Measurements from ENCODE around the gene P2RY8. TPM values are rescaled to one million over a fixed set of nuclear protein-coding genes. Genes with fewer than 3 reads are reported as not detected.

The P2RY8 gene
- total and polyA plus RNA-seq, 10 of the 15 experiments (the other 5 are each of a cell fraction or from before 2014, with no cell fraction given): 2.0 to 64.4 (median 36.5) TPM

DNA sequence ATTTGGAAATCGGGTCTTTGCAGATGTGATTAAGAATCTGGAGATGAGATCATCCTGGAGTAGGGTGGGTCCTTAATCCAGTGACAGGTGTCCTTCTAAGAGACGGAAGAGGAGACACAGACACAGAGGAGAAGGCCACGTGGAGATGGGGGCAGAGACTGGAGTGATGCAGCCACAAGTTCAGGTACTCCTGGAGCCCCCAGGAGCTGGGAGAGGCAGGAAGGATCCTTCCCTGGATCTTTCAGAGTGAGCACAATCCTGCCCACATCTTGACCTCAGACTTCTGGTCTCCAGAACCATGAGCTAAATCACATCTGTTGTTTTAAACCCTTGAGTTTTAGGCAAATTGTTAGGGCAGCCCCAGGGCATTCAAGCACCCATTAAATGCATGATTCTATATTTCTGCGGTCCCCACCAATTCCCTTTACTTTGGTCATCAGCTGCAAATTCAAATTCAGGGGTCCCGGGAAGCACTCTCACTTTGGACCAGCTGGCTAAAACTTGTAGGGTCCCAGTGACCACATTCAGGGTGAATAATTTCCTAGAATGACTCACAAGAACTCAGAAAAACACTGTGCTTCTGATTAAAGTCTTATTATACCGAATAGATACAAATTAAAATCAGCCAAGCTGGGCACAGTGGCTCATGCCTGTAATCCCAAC lies 41.7 kb upstream of the P2RY8 start (continued):
- TF ChIP-seq JUND (IDR thresholded peaks at IDR 0.05; ENCODE audit: low read depth, low read length): no peak
- TF ChIP-seq, protein P1, sequence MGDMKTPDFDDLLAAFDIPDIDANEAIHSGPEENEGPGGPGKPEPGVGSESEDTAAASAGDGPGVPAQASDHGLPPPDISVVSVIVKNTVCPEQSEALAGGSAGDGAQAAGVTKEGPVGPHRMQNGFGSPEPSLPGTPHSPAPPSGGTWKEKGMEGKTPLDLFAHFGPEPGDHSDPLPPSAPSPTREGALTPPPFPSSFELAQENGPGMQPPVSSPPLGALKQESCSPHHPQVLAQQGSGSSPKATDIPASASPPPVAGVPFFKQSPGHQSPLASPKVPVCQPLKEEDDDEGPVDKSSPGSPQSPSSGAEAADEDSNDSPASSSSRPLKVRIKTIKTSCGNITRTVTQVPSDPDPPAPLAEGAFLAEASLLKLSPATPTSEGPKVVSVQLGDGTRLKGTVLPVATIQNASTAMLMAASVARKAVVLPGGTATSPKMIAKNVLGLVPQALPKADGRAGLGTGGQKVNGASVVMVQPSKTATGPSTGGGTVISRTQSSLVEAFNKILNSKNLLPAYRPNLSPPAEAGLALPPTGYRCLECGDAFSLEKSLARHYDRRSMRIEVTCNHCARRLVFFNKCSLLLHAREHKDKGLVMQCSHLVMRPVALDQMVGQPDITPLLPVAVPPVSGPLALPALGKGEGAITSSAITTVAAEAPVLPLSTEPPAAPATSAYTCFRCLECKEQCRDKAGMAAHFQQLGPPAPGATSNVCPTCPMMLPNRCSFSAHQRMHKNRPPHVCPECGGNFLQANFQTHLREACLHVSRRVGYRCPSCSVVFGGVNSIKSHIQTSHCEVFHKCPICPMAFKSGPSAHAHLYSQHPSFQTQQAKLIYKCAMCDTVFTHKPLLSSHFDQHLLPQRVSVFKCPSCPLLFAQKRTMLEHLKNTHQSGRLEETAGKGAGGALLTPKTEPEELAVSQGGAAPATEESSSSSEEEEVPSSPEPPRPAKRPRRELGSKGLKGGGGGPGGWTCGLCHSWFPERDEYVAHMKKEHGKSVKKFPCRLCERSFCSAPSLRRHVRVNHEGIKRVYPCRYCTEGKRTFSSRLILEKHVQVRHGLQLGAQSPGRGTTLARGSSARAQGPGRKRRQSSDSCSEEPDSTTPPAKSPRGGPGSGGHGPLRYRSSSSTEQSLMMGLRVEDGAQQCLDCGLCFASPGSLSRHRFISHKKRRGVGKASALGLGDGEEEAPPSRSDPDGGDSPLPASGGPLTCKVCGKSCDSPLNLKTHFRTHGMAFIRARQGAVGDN (IDR thresholded peaks at IDR 0.05): no peak
- TF ChIP-seq POLR2AphosphoS5 (IDR thresholded peaks at IDR 0.05; ENCODE audit: low read length): no peak
- TF ChIP-seq MYB (IDR thresholded peaks at IDR 0.05; ENCODE audit: borderline replicate concordance, low read depth, low read length): no peak
- no peak for TF ChIP-seq TCF7 (IDR thresholded peaks at IDR 0.05; ENCODE audit: borderline replicate concordance)
- TF ChIP-seq JUNB (IDR thresholded peaks at IDR 0.05): peak; percentile 64
- TF ChIP-seq MTA2 (IDR thresholded peaks at IDR 0.05; ENCODE audit: low read depth): no peak
- TF ChIP-seq IKZF1 (conservative IDR thresholded peaks at IDR 0.05): peak; percentile 23; the same call in 1 of the 2 replicates
- TF ChIP-seq ZSCAN29 (IDR thresholded peaks at IDR 0.05): no peak
- 0 out of 2 replicates have a peak, but pooled peaks have one; percentile 20 for TF ChIP-seq DPF2 (IDR thresholded peaks at IDR 0.05)
- TF ChIP-seq, protein P2, sequence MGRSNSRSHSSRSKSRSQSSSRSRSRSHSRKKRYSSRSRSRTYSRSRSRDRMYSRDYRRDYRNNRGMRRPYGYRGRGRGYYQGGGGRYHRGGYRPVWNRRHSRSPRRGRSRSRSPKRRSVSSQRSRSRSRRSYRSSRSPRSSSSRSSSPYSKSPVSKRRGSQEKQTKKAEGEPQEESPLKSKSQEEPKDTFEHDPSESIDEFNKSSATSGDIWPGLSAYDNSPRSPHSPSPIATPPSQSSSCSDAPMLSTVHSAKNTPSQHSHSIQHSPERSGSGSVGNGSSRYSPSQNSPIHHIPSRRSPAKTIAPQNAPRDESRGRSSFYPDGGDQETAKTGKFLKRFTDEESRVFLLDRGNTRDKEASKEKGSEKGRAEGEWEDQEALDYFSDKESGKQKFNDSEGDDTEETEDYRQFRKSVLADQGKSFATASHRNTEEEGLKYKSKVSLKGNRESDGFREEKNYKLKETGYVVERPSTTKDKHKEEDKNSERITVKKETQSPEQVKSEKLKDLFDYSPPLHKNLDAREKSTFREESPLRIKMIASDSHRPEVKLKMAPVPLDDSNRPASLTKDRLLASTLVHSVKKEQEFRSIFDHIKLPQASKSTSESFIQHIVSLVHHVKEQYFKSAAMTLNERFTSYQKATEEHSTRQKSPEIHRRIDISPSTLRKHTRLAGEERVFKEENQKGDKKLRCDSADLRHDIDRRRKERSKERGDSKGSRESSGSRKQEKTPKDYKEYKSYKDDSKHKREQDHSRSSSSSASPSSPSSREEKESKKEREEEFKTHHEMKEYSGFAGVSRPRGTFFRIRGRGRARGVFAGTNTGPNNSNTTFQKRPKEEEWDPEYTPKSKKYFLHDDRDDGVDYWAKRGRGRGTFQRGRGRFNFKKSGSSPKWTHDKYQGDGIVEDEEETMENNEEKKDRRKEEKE (IDR thresholded peaks at IDR 0.05): no peak
- TF ChIP-seq LARP7 (IDR thresholded peaks at IDR 0.05): no peak
- TF ChIP-seq, protein P3, sequence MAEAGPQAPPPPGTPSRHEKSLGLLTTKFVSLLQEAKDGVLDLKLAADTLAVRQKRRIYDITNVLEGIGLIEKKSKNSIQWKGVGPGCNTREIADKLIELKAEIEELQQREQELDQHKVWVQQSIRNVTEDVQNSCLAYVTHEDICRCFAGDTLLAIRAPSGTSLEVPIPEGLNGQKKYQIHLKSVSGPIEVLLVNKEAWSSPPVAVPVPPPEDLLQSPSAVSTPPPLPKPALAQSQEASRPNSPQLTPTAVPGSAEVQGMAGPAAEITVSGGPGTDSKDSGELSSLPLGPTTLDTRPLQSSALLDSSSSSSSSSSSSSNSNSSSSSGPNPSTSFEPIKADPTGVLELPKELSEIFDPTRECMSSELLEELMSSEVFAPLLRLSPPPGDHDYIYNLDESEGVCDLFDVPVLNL (IDR thresholded peaks at IDR 0.05; ENCODE audit: low read depth, low read length): no peak
- TF ChIP-seq FOS (IDR thresholded peaks at IDR 0.05; ENCODE audit: borderline replicate concordance, extremely low read depth, insufficient read length): no peak
- TF ChIP-seq ZNF274 (IDR thresholded peaks at IDR 0.05; ENCODE audit: insufficient read depth, insufficient read length): no peak
